HG03520 (cell line): ENCODE data around the gene AFDN.

Source experiments
- ATAC-seq: cut with Tn5 transposase; IDR thresholded peaks from one replicate; pipeline ENCODE4 v1.9.1; 2021; ENCODE audit warnings: mild to moderate bottlenecking, moderate library complexity; ENCODE audit not compliant: unreplicated experiment

Gene AFDN

DNA sequence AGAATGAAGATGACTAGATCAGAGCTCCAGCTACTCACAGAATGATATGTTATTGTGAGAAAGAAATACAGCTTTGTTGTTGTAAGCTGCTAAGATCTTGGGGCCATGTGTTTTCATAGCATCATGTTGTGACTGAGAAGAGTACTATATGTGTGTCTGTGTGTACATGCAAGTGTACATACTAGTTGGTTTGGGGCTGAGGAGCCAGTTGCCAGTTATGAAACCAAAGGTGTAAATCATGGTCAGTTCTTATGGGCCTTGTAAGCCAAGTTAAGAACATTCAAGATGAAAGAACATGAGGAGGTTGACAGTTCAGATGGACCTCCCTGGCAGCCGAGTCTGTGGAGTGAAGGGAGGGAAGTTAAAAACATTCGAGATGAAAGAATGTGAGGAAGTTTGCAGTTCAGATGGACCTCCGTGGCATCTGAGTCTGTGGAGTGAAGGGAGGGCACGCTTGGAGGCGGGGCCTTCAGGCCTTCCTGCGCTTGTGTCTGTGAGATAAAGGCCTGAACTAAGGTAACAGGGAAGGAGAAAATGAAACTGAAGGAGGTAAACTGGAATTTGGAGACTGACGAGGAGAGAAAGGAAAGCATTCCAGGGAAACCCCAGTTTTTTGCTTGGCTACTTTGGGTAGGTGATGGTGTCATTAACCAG, 13.9 kb downstream of the AFDN start:
- no peak for ATAC-seq

DNA sequence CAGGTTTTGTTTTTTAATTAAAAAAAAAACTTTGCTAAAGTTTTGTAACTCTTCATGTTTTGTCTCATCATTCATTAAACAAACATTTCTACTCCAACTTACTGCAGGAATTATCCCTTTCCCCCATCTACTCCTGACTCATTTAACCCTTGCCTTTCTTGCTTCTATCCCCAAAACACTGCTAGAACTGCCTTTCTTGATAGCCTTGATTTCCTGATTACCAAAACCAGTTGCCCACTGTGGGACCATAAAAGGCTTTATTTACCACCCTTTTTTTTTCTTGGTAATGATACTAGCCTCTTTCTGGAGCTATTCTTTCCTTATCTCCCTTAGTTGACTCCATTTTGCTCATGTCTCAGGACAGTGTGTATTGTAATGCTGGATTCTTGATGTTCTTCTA, 15.3 kb downstream of the AFDN start:
- no peak for ATAC-seq

DNA sequence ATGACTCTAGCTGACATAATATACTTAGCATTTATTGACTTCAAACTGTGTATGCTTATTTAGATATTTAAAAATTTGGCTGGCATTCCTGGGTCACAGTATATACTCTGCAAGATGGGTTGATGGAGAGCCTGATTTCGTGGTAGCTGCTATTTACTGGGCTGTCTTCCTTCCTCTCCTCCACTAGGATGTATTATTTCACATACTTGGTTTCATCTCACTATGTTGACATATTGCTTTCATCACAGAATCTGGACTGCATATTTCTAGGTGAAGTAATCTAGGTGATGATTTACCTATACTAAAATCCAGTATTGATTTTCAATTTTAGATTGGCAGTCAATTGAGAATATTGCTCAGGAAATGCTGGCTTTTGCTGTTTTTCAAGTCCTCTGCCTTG, 15.7 kb downstream of the AFDN start:
- ATAC-seq = no peak

DNA sequence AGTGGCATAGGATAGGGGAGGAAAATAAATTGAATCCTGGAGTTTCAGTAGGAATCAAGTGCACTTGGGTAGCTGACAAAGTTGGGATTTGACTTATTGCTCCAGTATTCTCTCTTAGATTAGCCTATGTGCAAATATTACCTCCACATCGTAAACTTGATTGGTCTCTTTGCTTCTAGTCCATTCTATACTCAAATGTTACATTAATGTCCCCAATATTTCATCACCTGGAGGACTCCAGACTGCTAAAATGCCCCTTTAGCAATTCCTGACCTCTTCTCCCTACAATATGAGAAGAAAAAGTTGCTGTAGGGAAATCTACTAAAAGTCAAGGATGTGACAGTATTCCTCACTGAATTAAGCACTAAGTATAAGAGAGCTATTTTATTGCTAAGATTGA, 16.3 kb downstream of the AFDN start:
- no peak for ATAC-seq

DNA sequence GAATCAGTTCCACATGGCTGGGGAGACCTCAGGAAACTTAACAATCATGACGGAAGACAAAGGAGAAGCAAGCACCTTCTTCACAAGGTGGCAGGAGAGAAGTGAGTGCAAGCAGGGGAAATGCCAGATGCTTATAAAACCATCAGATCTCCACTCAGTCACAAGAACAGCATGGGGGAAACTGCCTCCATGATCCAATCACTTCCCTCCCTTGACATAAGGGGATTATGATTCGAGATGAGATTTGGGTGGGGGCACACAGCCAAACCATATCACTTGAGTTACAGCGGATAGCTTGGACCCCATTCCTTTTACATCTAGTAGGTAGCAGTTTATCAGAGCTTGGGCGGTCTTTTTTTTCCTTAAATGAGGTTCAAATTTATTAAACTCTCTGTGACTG, 19.1 kb downstream of the AFDN start:
- no peak for ATAC-seq

DNA sequence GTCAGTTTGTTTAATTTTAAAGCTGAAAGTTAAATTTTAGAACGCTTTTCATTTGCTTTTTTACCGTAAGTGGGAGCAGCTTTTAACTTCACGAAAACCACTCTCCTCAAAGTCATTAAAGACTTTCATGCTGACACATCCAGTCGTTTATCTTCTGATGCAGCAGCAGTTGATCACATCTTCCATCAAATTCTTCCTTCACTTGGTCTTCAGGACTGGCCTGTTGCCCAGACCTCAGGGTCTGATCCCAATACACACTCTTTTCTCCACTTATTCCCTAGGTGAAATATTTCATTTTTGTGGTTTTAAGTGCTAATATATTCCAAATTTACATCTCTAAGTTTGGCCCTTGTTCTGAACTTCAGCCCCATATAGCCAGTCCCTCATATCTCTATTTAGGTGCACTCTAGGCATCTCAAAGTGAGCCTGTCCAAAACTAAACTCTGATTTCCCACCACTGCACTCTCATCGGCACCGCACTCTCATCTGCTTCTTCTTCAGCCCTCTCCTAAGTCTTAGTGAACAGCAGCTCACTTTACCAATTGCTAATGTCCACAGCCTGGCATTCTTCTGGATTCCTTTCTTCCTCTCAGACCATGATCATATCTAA, 20.4 kb downstream of the AFDN start:
- no peak for ATAC-seq

DNA sequence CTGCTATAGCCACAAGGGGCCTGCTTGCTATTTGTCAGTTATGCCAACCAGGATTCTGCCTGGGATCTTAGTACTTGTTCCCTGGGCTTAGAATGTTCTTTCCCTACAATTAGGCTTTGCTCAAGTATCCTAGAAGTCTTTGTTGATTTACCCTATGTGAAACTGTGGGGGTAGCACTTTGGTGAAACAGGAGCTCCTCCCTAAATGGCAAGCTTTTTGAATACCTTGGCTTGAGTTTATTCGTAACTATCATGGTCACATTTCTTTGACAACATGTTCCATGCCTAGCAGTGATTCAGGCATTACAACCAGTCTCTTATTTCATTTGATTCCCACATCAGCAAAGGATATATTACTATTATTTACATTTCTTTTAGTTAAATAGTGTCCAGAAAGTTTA, 21.2 kb downstream of the AFDN start:
- no peak for ATAC-seq

DNA sequence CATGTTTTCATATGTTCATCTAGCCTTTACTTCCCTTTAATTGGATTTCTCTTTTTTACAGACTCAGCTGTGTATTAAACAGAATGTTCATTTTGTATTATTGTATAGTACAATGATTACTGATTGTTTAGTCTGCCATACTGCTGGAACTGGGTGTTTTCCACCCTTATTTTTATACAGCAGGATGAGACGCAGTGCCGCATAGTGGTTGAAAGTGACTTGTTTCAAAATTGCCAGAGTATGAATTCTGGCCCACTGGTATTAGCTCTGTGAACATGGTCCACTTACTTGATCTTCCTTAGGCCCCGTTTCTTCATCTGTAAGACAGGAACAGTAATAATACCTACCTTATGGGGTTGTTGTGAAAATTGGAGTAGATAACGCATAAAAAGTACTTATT, 22.1 kb downstream of the AFDN start:
- no peak for ATAC-seq

DNA sequence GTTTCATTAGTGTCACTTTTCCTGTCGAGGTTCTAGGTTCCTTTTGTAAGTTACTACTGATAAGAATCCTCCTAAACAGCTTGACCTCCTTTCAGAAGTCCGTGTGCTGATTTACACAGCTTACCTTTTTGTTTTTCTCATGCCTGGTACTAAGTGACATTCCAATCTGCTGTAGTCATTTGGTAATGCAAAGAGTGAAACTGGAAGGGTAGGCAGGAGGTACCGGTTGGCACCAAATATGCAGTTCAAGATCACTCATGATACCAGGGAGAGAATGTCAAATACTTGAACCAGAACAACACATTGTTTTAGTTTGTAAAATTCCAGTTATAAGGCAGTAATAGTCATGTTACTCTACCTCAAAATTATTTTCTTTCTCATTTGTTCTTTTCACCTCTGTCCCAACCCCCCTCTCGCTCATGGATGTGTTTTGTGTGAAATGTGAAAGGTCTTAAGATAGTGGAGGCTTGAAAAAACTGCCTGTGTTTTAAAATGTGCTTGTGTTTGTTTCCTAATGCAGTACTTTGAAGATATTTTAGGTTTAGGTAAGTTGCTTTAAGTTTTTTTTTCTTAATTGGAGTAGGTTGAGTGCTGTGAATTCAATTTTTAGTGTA, 23.2 kb downstream of the AFDN start:
- ATAC-seq = no peak

DNA sequence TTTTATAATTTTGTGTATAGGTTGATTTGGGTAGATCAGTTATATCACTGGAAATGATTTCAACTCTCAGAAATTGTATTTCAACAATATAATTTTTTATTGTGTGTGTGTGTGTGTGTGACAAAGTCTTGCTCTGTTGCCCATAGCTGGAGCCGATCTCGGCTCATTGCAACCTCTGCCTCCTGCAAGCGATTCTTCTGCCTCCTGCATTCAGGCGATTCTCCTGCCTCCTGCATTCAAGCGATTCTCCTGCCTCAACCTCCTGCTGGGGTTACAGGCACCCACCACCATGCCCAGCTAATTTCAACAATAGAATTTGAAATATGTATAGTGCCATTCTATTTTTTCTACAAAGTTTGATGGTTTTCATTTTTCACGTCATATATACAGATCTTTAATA, 24.1 kb downstream of the AFDN start:
- no peak for ATAC-seq

DNA sequence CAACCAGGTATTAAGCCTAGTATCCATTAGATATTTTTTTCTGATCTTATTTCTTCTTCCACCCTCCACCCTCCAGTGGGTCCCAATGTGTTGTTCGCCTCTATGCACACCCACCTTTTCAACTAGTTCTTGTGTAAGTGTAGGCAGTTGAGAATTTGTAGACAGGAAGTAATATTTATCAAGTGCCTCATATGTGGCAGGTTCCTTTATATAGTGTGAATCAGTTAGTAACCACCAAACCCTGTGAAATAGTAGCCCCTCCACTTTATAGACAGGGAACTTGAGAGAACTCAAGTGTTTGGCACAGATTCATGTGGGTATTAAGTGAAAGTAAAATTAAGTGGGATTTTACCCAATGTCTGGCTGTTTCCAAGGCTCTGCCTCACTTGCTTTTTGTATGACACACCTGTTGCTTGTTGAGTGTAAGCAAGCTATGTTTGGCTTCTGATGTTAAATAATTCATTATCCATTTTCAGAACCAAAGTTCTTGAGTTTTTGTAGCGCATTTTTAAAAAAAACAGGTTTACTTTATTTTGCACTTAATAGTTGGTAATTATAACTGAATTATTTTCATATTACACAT, 24.8 kb downstream of the AFDN start:
- no peak for ATAC-seq

DNA sequence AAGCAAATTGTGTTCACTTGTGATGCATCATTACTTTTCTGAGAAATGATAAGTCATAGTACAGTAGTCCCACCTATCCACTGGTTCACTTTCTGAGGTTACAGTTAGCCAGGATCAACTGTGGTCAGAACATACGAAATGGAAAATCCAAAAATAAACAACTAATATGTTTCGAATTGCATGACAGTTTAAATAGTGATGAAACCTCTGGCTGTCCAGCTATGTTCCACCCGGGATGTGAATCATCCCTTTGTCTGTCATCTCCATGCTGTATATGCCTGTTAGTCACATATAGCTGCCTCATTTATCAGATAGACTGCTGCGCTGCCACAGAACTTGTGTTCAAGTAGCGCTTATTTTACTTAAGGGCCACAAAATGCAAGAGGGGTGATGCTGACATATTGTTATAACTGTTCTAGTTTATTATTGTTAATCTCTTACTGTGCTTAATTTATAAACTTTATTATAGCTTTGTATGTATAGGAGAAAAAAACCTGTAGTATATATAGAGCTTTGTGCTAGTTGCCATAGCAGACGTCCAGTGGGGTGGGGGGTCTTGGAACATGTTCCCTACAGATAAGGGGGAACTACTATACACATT, 29.2 kb downstream of the AFDN start:
- no peak for ATAC-seq

DNA sequence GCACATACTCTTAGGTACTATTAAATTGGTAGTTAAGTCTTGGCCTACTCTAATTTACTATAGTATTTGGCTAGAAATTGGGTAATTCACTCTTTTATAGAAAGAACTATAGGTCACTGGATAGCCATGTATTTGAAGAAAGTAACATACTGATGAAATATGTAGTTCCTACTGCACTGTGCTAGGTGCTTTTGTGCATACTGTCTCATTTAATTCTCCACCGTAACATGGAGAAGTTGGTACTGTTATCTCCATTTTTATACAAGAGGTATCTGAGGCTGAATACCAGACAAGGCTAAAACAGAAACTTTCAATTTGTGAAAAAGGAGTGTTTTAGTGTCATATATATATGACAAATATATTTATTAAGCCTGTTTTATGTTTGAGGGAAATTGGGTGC, 29.8 kb downstream of the AFDN start:
- ATAC-seq = no peak

DNA sequence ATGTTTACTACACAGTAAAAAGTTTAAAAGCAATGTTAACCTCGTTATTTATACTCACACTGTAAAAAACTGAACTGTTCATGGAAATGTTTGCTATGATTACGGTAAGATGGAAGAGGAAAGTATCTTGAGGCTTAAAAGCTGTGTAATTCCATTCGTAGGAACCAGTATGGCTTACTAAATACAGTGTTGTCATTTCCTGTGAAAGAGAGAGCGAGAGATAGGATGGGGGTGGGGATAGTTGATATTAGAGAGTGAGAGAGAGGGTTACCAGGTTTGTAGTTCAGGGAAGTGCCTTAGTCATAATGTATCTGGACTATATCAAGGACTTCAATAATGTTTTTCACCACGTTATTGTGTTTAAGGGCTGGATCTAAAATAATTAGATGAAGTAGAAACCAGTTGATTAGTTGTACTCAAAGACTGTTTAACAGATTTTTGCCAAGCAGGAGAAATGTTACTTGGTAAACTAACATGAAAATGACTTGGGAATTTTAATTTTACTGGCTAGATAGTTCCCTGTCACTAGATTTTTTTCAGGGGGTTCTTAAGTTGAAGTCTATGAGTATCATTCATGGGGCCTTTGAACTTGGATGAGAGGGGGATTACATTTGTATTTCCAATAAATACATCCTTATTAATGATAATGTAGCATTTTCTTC, 30.4 kb downstream of the AFDN start:
- ATAC-seq = no peak

DNA sequence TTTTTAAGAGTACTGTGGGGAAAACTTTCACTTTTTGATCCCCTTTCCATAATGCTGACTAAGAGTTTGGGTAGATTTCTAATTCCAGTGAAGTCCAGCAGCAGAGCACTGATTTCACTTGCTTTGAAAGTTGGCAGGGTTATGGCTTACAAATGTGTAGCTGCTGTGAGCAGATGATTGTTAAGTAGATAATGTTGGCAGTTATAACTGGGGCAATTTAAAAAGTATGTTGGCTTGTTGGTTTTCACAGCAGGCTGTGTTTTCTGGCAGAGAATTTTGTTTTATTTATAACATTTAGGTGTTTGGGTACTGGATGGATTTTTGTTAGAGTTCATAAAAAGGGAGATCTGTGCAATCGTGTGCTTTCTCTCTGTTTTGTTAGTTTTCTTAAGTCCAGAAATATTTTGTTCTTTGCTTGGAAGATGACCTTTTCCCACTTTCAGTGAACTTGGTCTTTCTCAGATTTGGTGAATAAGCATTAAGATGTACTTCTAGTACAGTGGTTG, 31.4 kb downstream of the AFDN start:
- ATAC-seq = no peak

DNA sequence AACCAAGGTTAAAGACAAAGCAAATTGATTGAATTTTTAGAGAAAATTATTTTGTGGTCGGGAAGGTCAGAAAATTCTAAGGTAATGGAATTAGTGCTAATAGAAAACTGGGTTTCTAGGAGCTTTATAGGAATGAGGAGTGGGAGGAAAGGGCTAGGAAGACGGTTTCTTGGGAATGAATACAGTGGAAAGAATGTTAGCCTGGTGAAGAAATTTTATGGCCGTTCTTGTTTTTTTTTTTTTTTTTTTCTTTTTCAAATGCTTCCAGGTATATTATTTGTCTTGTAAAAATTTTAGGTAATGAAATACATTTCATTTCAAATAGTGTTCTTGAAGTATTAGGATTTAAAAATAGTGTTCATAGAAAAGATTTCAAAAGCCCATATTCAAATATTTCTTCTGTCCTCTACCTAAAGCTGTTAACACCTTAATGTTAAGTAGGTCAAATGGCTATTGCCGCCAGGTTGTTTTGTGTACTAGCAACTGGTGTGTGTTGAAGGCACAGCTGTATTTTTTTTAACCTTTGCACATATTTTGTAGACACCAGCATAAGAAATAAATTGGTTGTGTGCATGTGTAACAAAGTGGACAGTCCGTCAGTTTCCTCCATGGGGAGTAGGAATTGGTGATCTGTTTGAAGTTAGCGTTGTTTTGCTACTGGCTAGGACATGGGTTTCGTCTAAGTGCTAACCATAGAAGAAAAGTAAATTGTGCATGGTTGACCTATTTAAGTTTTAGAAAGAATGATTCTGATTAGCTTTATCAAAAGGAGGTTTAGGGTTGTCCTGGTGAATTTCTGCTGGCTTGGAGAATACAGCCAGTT, 32.3 kb downstream of the AFDN start:
- ATAC-seq = no peak

DNA sequence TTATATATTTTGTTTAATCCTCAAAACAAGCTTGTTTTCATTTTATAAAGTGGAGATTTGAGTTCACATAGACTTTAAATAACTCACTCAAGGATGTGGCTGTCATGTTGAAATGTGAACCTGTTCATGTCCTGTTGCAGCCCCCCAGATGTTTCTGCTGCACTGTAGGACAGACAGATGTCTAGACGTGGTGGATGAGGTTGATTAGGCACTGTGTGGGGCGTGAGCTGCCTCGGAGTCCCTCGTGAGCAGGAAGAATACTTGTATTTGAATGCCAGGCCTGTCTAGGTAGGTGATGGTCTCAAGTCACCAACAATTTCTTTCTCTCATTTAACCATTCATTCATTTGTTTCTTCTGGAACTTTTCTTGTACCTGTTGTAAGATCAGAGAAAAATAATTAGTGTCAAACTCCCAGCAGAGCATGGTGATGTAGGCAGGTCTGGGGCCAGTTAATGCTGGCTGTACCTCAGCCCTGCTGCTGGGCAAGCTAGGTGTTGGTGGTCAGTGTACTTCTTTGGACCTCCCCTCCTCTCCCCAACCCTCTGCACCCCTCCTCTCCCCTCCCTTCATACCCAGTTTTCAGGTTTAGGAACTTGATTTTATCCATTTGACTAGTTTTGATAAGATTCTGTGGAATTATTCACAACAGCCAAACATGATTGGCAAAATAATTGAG, 34.0 kb downstream of the AFDN start:
- ATAC-seq = no peak

DNA sequence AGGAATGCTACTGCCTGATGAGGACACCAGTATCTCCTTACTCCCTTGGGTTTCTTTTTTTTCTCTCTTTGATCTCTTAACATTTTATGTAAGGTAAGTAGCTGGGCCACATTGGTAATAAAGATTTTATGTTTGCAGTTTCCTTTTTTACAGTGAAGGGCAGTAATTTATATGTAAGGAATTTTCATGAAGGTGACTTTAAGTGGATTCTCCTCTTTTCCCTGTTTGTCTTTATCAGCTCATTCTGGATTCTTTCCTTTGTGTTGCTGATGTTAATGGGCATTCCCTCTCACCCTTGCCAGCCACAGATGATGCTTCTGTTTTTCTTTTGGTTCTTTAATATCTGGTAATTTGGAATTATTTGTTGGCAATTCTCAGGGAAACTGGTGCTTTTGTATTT, 34.7 kb downstream of the AFDN start:
- no peak for ATAC-seq

DNA sequence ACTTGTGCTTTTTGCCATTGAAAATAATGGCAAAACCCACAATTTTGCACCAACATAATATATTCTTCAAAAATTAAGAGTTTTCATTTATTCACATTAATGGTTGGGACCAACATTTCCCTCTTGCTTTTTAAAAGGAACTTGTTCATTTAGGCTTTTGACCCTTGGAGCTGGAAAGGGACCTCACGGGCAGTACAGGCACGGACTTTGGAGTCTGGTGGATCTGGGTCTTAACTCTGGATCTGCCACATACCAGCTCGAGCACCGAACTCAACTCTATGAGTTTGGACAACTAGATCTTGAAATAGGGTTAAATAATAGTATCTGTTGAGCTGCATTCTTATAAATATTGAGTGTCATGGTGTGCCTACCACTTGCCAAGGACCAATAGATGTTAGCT, 37.2 kb downstream of the AFDN start:
- no peak for ATAC-seq

DNA sequence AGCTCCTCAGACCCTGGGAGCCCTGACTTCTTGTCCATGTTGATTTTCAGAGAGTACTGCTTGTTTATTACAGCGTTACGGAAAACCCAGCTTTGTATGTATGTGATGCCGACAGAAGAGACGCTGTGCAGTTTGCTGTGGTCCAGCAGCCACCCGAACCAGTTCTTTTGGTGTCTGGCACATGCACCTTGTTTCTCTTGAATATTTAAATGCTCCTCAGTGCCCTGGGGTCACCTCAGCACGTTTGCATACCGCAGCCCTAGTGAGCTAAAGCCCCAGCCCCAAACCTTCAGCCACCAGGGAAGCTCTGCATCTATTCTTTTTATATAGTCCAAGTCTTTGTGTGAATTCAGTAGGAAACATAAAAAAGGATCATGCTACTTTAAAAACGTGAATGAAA, 39.9 kb downstream of the AFDN start:
- no peak for ATAC-seq
